Natural killer cell (primary cell): ENCODE data around the gene INPP5A. TPM values are rescaled to one million over a fixed set of nuclear protein-coding genes. Genes with fewer than 3 reads are reported as not detected.

ENCODE experiments used
- ATAC-seq, 3 donors: fragments of 150-1000 bp in 2 of 3; fragments of 200-7000 bp in 1 of 3; cut with Tn5 transposase; 1 replicate in 1 of 3; 2 replicates in 2 of 3; pipeline ENCODE4 v1.10.0; 2021; ENCODE audit warnings: mild to moderate bottlenecking in 2 of 3, moderate library complexity in 2 of 3
- DNase-seq, 2 donors: peaks; one replicate each; pipeline versions ENCODE4 v3.0.0 to v3.0.0-alpha.2; 2013 to 2021; ENCODE audit warnings: mixed read lengths in 1 of 2
- H3K27ac ChIP-seq: one replicate; pipeline ENCODE4 v1.5.1; 2013; ENCODE audit warnings: mild to moderate bottlenecking, low read length
- H3K27me3 ChIP-seq: one replicate; pipeline ENCODE4 v1.6.1; 2013; ENCODE audit warnings: low read length; ENCODE audit not compliant: control insufficient read depth, insufficient read depth
- H3K36me3 ChIP-seq: one replicate; pipeline ENCODE4 v1.6.1; 2013; ENCODE audit warnings: low read length; ENCODE audit not compliant: control insufficient read depth, insufficient read depth
- H3K4me1 ChIP-seq: one replicate; pipeline ENCODE4 v1.6.1; 2013; ENCODE audit warnings: low read length; ENCODE audit not compliant: control insufficient read depth, insufficient read depth
- H3K4me3 ChIP-seq: one replicate; pipeline ENCODE4 v1.5.1; 2013; ENCODE audit warnings: low read length
- H3K9me3 ChIP-seq: one replicate; pipeline ENCODE4 v1.6.1; 2013; ENCODE audit warnings: low read length; ENCODE audit not compliant: control insufficient read depth, insufficient read depth
- H3K27ac Mint-ChIP-seq, 2 donors: one replicate each; pipeline ENCODE4 v1.8.0; 2022; ENCODE audit warnings: mild to moderate bottlenecking in 2 of 2, mixed read lengths in 2 of 2, moderate library complexity in 1 of 2
- H3K27me3 Mint-ChIP-seq, 2 donors: one replicate each; pipeline ENCODE4 v1.8.0; 2022; ENCODE audit warnings: low read depth in 2 of 2, mixed read lengths in 2 of 2
- H3K36me3 Mint-ChIP-seq: one replicate; pipeline ENCODE4 v1.8.0; 2022; ENCODE audit warnings: mixed read lengths
- H3K4me1 Mint-ChIP-seq, 2 donors: one replicate each; pipeline ENCODE4 v1.8.0; 2022; ENCODE audit warnings: mixed read lengths in 2 of 2
- H3K4me3 Mint-ChIP-seq: one replicate; pipeline ENCODE4 v1.8.0; 2022; ENCODE audit warnings: mild to moderate bottlenecking, moderate library complexity, mixed read lengths
- H3K9me3 Mint-ChIP-seq, 2 donors: one replicate each; pipeline ENCODE4 v1.8.0; 2022; ENCODE audit warnings: mixed read lengths in 2 of 2
- WGBS: methylation state at CpG from one replicate; pipeline ENCODE4 v1.1.7; 2013; ENCODE audit warnings: missing lambda C conversion rate; ENCODE audit not compliant: insufficient coverage; 5-methylcytosine and 5-hydroxymethylcytosine counted together
- intact Hi-C: fragments of 100-400 bp; cut with micrococcal nuclease; formaldehyde crosslinking; loops from one replicate; pipeline ENCODE4 v1.14.2; 2022
- total RNA-seq, 4 donors: library from RNA; stranded (reverse); fragments of 120-200 nt in 1 of 4; gene quantifications; one replicate each; pipeline versions ENCODE4 v1.2.3 to v1.2.4, GENCODE V29; 2013 to 2022
- TF ChIP-seq, protein P1 (sequence below): fragments of 200-600 bp; IDR thresholded peaks from one replicate; pipeline ENCODE4 v1.8.0; 2022; ENCODE audit warnings: antibody characterized with exemption

INPP5A gene
- total RNA-seq, 3 donors from 2014 or later (not counting 1 experiment from before 2014, with no cell fraction given): 12.6 to 38.6 (median 18.6) TPM

DNA sequence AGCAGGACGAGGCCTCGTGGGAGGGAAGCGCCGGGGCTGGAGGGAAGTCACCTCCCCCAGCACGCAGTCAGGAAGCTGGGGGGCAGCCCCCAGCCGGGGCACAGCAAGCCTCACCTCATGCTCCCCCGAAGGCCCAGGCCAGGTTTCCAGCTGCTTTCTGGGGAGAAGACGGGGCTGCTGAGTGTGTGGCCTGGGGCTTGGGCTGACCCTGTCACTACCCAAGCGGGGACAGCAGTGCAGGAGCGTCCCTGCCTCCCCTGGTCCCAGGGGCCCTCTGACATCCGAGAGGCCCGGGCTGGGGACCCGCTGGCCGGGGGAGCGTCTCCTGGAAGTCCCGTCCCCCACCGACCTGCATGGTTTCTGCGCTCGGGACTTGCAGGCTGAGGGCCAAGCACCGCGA is 268.0 kb downstream of the INPP5A start:
- H3K4me3 ChIP-seq: no peak overlapping the region
- no peaks in the 10 kb centered on the region for H3K27me3 Mint-ChIP-seq
- no peaks in the 10 kb centered on the region for H3K27me3 ChIP-seq
- H3K4me1 Mint-ChIP-seq: no peaks in the 10 kb centered on the region
- peaks cover 4% of the 10 kb centered on the region for H3K9me3 ChIP-seq
- TF ChIP-seq, protein P1, sequence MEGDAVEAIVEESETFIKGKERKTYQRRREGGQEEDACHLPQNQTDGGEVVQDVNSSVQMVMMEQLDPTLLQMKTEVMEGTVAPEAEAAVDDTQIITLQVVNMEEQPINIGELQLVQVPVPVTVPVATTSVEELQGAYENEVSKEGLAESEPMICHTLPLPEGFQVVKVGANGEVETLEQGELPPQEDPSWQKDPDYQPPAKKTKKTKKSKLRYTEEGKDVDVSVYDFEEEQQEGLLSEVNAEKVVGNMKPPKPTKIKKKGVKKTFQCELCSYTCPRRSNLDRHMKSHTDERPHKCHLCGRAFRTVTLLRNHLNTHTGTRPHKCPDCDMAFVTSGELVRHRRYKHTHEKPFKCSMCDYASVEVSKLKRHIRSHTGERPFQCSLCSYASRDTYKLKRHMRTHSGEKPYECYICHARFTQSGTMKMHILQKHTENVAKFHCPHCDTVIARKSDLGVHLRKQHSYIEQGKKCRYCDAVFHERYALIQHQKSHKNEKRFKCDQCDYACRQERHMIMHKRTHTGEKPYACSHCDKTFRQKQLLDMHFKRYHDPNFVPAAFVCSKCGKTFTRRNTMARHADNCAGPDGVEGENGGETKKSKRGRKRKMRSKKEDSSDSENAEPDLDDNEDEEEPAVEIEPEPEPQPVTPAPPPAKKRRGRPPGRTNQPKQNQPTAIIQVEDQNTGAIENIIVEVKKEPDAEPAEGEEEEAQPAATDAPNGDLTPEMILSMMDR: no peak
- no peak overlapping the region for H3K27ac Mint-ChIP-seq
- DNase-seq (no peak), ATAC-seq (peak in 1 of 3 donors; percentile 8)
- H3K9me3 Mint-ChIP-seq: no peaks in the 10 kb centered on the region
- WGBS: 61% methylated on average over 21 of the region's 21 CpGs
- no peak overlapping the region for H3K27ac ChIP-seq
- no peak overlapping the region for H3K4me3 Mint-ChIP-seq
- intact Hi-C loops: no loop called here
- H3K36me3 Mint-ChIP-seq: no peaks in the 10 kb centered on the region
- no peaks in the 10 kb centered on the region for H3K36me3 ChIP-seq
- H3K4me1 ChIP-seq: no peaks in the 10 kb centered on the region

DNA sequence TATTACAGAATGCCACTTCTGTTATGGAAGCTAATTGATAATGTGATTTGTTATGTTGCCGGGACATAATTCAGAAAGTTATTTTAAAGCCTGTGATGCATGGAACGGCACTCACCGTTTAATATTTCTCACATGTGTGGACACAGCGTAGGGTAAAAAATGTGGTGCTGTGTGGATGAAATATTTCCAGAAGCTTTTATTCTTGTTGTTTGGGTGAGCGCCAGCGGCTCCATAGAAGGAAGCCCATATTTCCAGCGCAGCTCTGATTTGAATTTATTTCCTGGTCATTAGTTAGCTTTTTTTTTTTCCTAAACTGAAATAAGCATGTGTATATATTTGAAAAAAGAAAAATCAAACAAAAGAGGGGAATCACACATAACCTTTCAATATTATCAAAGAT is 268.5 kb downstream of the INPP5A start:
- H3K4me3 Mint-ChIP-seq: no peak overlapping the region
- Histone ChIP-seq H3K4me3 (no peak overlapping the region), H3K36me3 (no peaks in the 10 kb centered on the region), H3K4me1 (no peaks in the 10 kb centered on the region), H3K9me3 (peaks cover 4% of the 10 kb centered on the region), H3K27ac (no peak overlapping the region), H3K27me3 (no peaks in the 10 kb centered on the region)
- H3K27me3 Mint-ChIP-seq: no peaks in the 10 kb centered on the region
- ATAC-seq (no peak), DNase-seq (no peak)
- no peaks in the 10 kb centered on the region for H3K9me3 Mint-ChIP-seq
- WGBS: 93% methylated on average over 7 of the region's 7 CpGs
- H3K36me3 Mint-ChIP-seq: no peaks in the 10 kb centered on the region
- TF ChIP-seq, protein P1: no peak
- no peaks in the 10 kb centered on the region for H3K4me1 Mint-ChIP-seq
- no peak overlapping the region for H3K27ac Mint-ChIP-seq
- intact Hi-C loops: no loop called here

DNA sequence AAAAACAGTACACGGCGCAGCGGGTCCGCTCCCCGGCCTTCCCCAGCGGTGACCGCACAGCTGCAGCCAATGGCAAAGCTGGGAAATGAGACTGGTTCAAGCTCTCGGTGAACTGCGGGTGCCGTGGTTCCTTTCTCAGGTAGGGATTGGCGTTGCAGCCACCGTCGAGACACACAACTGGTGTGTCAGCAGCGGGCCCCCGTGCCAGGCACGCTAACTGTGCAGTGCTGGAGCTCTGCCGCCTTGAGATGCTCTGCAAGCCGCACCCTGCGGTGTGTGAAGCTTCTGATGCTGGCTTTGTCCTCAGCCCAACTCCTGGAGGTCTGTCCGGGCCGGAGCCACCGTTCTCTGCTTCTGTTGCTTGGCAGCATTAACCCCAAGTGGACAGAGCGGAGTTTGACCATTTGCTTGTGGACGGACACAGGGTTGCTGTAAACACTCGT is 269.0 kb downstream of the INPP5A start:
- Mint-ChIP-seq H3K4me1 (no peaks in the 10 kb centered on the region), H3K27ac (no peak overlapping the region), H3K9me3 (no peaks in the 10 kb centered on the region), H3K27me3 (no peaks in the 10 kb centered on the region), H3K36me3 (no peaks in the 10 kb centered on the region), H3K4me3 (no peak overlapping the region)
- WGBS: 89% methylated on average over 25 of the region's 25 CpGs
- no peak overlapping the region for H3K27ac ChIP-seq
- intact Hi-C loops: no loop called here
- ATAC-seq (no peak), DNase-seq (no peak)
- no peaks in the 10 kb centered on the region for H3K4me1 ChIP-seq
- peaks cover 4% of the 10 kb centered on the region for H3K9me3 ChIP-seq
- no peaks in the 10 kb centered on the region for H3K36me3 ChIP-seq
- TF ChIP-seq, protein P1: no peak
- no peaks in the 10 kb centered on the region for H3K27me3 ChIP-seq
- no peak overlapping the region for H3K4me3 ChIP-seq

DNA sequence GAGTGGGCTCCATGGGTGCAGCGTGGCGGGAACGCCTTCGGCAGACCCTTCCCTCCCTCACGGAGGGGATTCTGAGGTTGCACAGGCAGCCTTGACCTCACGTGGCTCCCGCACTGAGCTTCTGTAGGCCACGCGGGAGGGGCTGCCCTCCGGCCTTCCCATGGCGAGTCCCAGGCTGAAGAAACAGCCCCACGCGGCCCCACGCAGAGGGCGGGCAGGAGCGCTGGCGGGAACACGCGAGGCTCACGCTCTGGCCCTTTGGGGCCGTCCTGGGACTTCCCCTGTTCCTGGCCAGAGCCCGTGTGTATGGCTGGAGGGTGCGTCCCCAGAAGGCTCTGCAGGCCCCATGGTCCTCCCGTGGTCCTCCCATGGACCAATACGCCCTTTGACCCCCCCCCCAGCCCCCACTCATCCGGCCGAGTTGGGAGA is 270.0 kb downstream of the INPP5A start:
- DNase-seq: no peak

More for the DNA sequence above, 270.0 kb downstream of the INPP5A start:
- no peak overlapping the region for H3K4me3 ChIP-seq
- TF ChIP-seq, protein P1: no peak
- 90% methylated on average over 27 of the region's 27 CpGs for WGBS
- no peaks in the 10 kb centered on the region for H3K36me3 Mint-ChIP-seq
- no peak overlapping the region for H3K4me3 Mint-ChIP-seq
- H3K27me3 Mint-ChIP-seq: no peaks in the 10 kb centered on the region
- no peaks in the 10 kb centered on the region for H3K9me3 ChIP-seq
- H3K27ac ChIP-seq: no peak overlapping the region
- intact Hi-C loops: no loop called here
- H3K9me3 Mint-ChIP-seq: no peaks in the 10 kb centered on the region
- no peaks in the 10 kb centered on the region for H3K4me1 Mint-ChIP-seq
- no peaks in the 10 kb centered on the region for H3K36me3 ChIP-seq
- H3K27ac Mint-ChIP-seq: no peak overlapping the region
- H3K4me1 ChIP-seq: no peaks in the 10 kb centered on the region
- no peak for ATAC-seq
- H3K27me3 ChIP-seq: no peaks in the 10 kb centered on the region
